ENCODE results near the gene NANP.
"Not testable (repeated sequence)": the region's sequence is repeated elsewhere in the genome, so short reads cannot be mapped to it uniquely, and the experiment has no call there.

NANP gene

DNA sequence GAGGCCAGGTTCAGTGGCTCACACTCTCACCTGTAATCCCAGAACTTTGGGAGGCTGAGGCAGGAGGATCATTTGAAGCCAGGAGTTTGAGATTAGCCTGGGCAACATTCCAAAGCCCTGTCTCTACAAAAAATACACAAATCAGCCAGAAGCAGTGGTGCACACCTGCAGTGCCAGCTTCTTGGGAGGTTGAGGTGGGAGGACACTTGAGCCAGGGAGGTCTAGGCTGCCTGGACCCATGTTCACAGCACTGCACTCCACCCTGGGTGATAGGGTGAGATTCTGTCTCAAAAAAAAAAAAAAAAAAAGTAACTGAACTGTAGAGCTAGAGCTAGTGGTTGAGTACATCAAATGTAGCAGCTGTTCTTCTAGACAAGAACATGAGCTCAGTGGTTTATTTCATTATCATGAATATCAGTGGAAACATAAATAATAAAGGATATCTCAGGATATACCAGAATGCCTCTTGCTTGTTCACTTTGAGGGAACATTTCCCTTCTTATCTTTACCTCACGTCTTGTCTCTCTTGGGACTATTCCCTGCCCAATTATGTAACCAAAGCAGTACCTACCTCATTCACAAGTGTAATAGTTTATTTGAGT is 17.6 kb downstream of the NANP start:
- H3K27me3 ChIP-seq (ENCODE audit: control insufficient read depth in 1 of 2, insufficient read depth in 2 of 2, low read length in 2 of 2) = no peaks in the 10 kb centered on the region
- no peak overlapping the region for H3K27ac ChIP-seq (ENCODE audit: low read length)
- H3K9ac ChIP-seq (ENCODE audit: low read length in 2 of 2) = no peak overlapping the region
- no peak overlapping the region for H3K4me3 ChIP-seq (ENCODE audit: low read length in 2 of 2)
- no peaks in the 10 kb centered on the region for H3K36me3 ChIP-seq (ENCODE audit: control insufficient read depth in 2 of 2, insufficient read depth in 2 of 2, low read length in 2 of 2)
- H3K4me1 ChIP-seq (ENCODE audit: control insufficient read depth, insufficient read depth, low read length) = no peaks in the 10 kb centered on the region
- H3K9me3 ChIP-seq (ENCODE audit: control insufficient read depth in 2 of 2, low read length in 2 of 2) = no peaks in the 10 kb centered on the region

DNA sequence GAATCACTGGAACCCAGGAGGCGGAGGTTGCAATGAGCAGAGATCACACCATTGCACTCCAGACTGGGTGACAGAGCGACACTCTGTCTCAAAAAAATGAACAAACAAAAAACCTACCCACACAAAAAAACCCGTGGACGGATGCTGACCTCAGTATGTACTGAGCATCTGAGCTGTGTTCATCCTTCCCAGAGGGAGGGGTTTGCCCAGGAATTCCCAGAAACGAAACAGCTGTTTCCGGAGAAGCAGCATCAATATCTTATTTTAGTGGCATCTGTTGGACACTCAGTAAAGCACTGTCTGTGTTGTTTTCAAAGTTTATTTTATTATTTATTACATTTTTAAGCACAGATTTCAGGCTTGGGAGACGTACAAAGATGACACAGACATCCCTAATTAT is 18.7 kb downstream of the NANP start:
- no peaks in the 10 kb centered on the region for H3K27me3 ChIP-seq (ENCODE audit: control insufficient read depth in 1 of 2, insufficient read depth in 2 of 2, low read length in 2 of 2)
- no peaks in the 10 kb centered on the region for H3K4me1 ChIP-seq (ENCODE audit: control insufficient read depth, insufficient read depth, low read length)
- no peaks in the 10 kb centered on the region for H3K36me3 ChIP-seq (ENCODE audit: control insufficient read depth in 2 of 2, insufficient read depth in 2 of 2, low read length in 2 of 2)
- no peaks in the 10 kb centered on the region for H3K9me3 ChIP-seq (ENCODE audit: control insufficient read depth in 2 of 2, low read length in 2 of 2)
- no peak overlapping the region for H3K4me3 ChIP-seq (ENCODE audit: low read length in 2 of 2)
- H3K27ac ChIP-seq (ENCODE audit: low read length) = no peak overlapping the region
- H3K9ac ChIP-seq (ENCODE audit: low read length in 2 of 2) = no peak overlapping the region

DNA sequence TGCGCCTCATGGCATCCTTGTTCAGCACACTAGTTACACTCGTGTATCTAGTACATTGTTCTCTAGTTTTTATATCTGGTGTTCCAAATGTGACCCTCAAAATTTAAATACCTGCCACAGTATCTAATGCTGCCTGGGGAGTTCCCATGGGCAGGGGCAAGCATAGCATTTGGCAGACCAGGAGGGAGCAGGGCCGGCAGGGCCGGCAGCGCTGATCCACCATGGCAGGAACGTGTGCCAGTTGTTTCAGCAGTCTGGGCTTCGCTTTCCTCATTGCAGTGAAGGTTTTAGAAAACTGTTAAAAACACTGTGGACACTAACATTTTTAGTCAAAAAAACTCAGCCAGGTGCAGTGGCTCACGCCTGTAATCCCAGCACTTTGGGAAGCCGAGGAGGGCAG is 19.2 kb downstream of the NANP start:
- Histone ChIP-seq H3K9ac (ENCODE audit: low read length in 2 of 2) (no peak overlapping the region), H3K27me3 (ENCODE audit: control insufficient read depth in 1 of 2, insufficient read depth in 2 of 2, low read length in 2 of 2) (no peaks in the 10 kb centered on the region), H3K27ac (ENCODE audit: low read length) (no peak overlapping the region), H3K4me1 (ENCODE audit: control insufficient read depth, insufficient read depth, low read length) (no peaks in the 10 kb centered on the region), H3K9me3 (ENCODE audit: control insufficient read depth in 2 of 2, low read length in 2 of 2) (no peaks in the 10 kb centered on the region), H3K36me3 (ENCODE audit: control insufficient read depth in 2 of 2, insufficient read depth in 2 of 2, low read length in 2 of 2) (no peaks in the 10 kb centered on the region), H3K4me3 (ENCODE audit: low read length in 2 of 2) (no peak overlapping the region)

DNA sequence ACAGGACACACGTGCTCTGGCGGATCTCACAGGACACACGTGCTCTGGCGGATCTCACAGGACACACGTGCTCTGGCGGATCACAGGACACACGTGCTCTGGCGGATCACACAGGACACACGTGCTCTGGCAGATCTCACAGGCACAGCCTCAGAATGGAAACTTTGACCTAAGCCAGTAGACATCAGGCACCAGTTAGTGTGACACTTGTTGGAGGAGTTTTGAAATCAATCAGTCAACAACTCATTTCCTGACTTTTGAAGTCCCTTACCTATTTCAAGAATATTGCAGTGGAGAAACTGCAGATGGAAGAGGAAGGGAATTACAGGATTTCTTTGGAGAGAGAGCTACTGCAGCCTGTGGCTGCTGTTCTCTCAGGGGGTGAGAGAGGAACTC is 20.9 kb downstream of the NANP start:
- H3K9me3 ChIP-seq (ENCODE audit: control insufficient read depth in 2 of 2, low read length in 2 of 2); H3K4me3 ChIP-seq (ENCODE audit: low read length in 2 of 2); H3K27ac ChIP-seq (ENCODE audit: low read length); H3K27me3 ChIP-seq (ENCODE audit: control insufficient read depth in 1 of 2, insufficient read depth in 2 of 2, low read length in 2 of 2); H3K36me3 ChIP-seq (ENCODE audit: control insufficient read depth in 2 of 2, insufficient read depth in 2 of 2, low read length in 2 of 2); H3K4me1 ChIP-seq (ENCODE audit: control insufficient read depth, insufficient read depth, low read length); H3K9ac ChIP-seq (ENCODE audit: low read length in 2 of 2): not testable (repeated sequence)

DNA sequence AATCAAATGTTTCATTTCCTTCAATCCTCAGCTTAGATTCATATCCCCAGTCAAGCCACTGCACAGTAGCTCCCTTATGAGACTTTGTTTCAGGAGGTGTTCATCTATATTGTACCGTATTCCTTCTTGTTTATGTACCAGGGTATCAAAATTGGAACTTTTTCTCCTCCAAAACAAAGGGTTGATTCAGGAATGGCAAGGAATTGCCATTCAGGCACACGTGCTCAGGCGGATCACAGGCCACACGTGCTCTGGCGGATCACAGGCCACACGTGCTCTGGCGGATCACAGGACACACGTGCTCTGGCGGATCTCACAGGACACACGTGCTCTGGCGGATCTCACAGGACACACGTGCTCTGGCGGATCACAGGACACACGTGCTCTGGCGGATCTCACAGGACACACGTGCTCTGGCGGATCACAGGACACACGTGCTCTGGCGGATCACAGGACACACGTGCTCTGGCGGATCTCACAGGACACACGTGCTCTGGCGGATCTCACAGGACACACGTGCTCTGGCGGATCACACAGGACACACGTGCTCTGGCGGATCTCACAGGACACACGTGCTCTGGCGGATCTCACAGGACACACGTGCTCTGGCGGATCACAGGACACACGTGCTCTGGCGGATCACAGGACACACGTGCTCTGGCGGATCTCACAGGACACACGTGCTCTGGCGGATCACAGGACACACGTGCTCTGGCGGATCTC is 21.5 kb downstream of the NANP start:
- H3K4me1 ChIP-seq (ENCODE audit: control insufficient read depth, insufficient read depth, low read length); H3K27ac ChIP-seq (ENCODE audit: low read length); H3K9me3 ChIP-seq (ENCODE audit: control insufficient read depth in 2 of 2, low read length in 2 of 2); H3K27me3 ChIP-seq (ENCODE audit: control insufficient read depth in 1 of 2, insufficient read depth in 2 of 2, low read length in 2 of 2); H3K4me3 ChIP-seq (ENCODE audit: low read length in 2 of 2); H3K9ac ChIP-seq (ENCODE audit: low read length in 2 of 2); H3K36me3 ChIP-seq (ENCODE audit: control insufficient read depth in 2 of 2, insufficient read depth in 2 of 2, low read length in 2 of 2): not testable (repeated sequence)

DNA sequence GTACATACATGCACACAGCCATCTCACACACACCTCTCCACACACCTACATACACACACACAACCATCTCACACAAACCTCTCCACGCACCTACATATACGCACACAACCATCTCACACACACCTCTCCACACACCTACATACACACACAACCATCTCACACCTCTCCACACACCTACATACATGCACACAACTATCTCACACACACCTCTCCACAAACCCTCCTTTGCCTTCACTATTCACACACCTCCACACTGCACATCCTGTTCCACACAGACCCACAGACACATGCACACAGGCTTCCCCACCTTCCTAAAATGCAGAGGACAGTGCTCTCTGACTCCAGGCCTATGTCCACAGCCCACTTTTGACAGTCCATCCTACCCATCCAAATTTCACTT is 22.2 kb downstream of the NANP start:
- Histone ChIP-seq H3K27me3 (ENCODE audit: control insufficient read depth in 1 of 2, insufficient read depth in 2 of 2, low read length in 2 of 2) (no peaks in the 10 kb centered on the region), H3K27ac (ENCODE audit: low read length) (no peak overlapping the region), H3K4me3 (ENCODE audit: low read length in 2 of 2) (no peak overlapping the region), H3K4me1 (ENCODE audit: control insufficient read depth, insufficient read depth, low read length) (no peaks in the 10 kb centered on the region), H3K36me3 (ENCODE audit: control insufficient read depth in 2 of 2, insufficient read depth in 2 of 2, low read length in 2 of 2) (no peaks in the 10 kb centered on the region), H3K9me3 (ENCODE audit: control insufficient read depth in 2 of 2, low read length in 2 of 2) (no peaks in the 10 kb centered on the region), H3K9ac (ENCODE audit: low read length in 2 of 2) (no peak overlapping the region)

DNA sequence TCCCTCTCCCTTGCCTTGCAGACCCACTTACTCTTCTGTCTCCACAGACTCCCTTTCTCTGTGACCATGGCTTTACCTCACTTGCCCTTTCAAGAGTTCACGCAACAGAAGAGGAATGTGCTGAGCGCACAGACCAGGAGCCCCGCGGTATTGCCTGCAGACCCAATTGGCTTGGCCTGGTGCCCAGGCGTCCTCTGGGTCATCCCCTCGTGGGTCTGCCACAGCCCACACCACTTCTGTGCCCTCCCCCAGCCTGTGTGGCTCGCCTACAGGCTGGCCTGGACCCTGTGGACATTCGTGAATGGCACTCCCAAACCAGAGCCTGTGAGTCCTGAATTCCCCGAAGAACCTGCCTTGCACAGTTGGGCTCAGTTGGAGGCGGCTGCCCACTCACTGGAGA is 23.2 kb downstream of the NANP start:
- Histone ChIP-seq H3K4me1 (ENCODE audit: control insufficient read depth, insufficient read depth, low read length) (no peaks in the 10 kb centered on the region), H3K9ac (ENCODE audit: low read length in 2 of 2) (no peak overlapping the region), H3K36me3 (ENCODE audit: control insufficient read depth in 2 of 2, insufficient read depth in 2 of 2, low read length in 2 of 2) (no peaks in the 10 kb centered on the region), H3K27ac (ENCODE audit: low read length) (no peak overlapping the region), H3K27me3 (ENCODE audit: control insufficient read depth in 1 of 2, insufficient read depth in 2 of 2, low read length in 2 of 2) (no peaks in the 10 kb centered on the region), H3K4me3 (ENCODE audit: low read length in 2 of 2) (no peak overlapping the region), H3K9me3 (ENCODE audit: control insufficient read depth in 2 of 2, low read length in 2 of 2) (no peaks in the 10 kb centered on the region)

DNA sequence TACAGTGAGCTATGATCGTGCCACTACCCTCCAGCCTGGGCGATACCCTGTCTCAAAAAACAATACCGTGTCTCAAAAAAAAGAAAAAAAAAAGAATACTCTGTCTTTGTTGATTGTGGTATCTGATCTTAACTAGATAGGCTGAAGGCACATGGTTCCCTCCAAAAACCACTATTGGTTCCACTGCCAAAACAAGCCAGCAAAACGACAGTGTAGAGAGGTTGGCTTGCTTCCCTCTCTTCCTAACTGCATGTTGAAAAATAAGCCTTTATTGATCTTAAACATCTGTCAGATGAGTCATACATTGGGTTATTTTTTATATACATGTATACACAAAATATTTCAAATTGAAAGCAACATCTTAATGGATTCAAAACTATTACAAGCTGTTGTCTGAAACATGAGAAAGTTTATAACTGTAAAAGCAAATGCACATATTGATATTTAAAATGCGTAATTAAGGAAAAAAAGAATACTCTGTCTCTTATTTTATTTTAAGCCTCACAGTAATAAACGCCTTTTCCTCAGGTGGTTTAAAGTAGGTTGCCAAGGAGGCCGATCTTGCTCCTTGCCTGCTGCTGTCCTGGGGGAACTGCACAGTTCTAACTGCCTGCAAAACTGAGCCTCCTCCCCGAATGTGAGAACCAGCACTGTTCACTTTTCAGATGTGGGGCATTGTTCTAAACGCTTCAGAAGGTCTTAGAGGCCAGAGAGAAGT is 31.5 kb downstream of the NANP start:
- Histone ChIP-seq H3K9me3 (ENCODE audit: control insufficient read depth in 2 of 2, low read length in 2 of 2) (no peaks in the 10 kb centered on the region), H3K4me1 (ENCODE audit: control insufficient read depth, insufficient read depth, low read length) (no peaks in the 10 kb centered on the region), H3K4me3 (ENCODE audit: low read length in 2 of 2) (no peak overlapping the region), H3K36me3 (ENCODE audit: control insufficient read depth in 2 of 2, insufficient read depth in 2 of 2, low read length in 2 of 2) (no peaks in the 10 kb centered on the region), H3K27ac (ENCODE audit: low read length) (no peak overlapping the region), H3K27me3 (ENCODE audit: control insufficient read depth in 1 of 2, insufficient read depth in 2 of 2, low read length in 2 of 2) (no peaks in the 10 kb centered on the region), H3K9ac (ENCODE audit: low read length in 2 of 2) (no peak overlapping the region)

DNA sequence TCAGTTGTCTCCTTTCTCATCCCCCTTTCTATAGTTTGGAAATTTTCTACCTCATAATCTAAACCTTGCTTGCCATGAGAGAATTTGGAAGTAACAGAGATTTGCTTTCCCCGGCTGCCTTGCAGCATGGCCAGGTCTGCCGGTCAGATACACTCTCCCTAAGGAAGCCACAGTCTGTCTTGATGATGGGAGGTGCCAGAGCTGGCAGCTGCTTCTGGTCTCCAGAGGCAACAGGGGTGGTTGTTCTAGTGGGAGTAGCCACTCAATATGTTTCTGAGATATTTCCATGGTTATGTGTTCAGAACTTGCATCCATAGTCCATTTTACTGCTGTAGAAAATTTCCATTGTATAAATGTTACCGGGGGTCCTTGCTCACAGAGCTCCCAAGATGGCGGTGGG is 33.0 kb downstream of the NANP start:
- not testable (repeated sequence) for H3K4me3 ChIP-seq (ENCODE audit: low read length in 2 of 2); H3K9ac ChIP-seq (ENCODE audit: low read length in 2 of 2); H3K36me3 ChIP-seq (ENCODE audit: control insufficient read depth in 2 of 2, insufficient read depth in 2 of 2, low read length in 2 of 2); H3K27me3 ChIP-seq (ENCODE audit: control insufficient read depth in 1 of 2, insufficient read depth in 2 of 2, low read length in 2 of 2); H3K9me3 ChIP-seq (ENCODE audit: control insufficient read depth in 2 of 2, low read length in 2 of 2); H3K27ac ChIP-seq (ENCODE audit: low read length); H3K4me1 ChIP-seq (ENCODE audit: control insufficient read depth, insufficient read depth, low read length)

DNA sequence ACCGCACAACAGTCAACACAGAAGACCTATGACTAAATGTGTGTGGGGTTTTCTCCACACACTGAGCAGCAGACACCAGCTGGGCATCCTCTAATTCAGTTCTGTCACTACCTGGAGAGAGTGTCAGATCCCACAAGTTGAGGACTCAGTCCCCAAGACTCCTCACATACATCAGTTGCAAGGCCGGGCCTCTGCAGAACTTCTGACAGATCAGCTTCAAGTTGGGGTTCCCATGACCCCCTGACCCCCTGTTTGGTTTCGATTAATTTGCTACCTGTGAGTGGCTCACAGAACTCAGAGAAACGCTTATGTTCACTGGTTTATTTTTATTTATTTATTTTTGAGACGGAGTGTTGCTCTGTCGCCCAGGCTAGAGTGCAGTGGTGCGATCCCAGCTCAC is 35.3 kb downstream of the NANP start:
- Histone ChIP-seq H3K27me3 (ENCODE audit: control insufficient read depth in 1 of 2, insufficient read depth in 2 of 2, low read length in 2 of 2) (no peaks in the 10 kb centered on the region), H3K36me3 (ENCODE audit: control insufficient read depth in 2 of 2, insufficient read depth in 2 of 2, low read length in 2 of 2) (no peaks in the 10 kb centered on the region), H3K9me3 (ENCODE audit: control insufficient read depth in 2 of 2, low read length in 2 of 2) (no peaks in the 10 kb centered on the region), H3K27ac (ENCODE audit: low read length) (no peak overlapping the region), H3K4me1 (ENCODE audit: control insufficient read depth, insufficient read depth, low read length) (peaks cover 6% of the 10 kb centered on the region), H3K9ac (ENCODE audit: low read length in 2 of 2) (no peak overlapping the region), H3K4me3 (ENCODE audit: low read length in 2 of 2) (no peak overlapping the region)

DNA sequence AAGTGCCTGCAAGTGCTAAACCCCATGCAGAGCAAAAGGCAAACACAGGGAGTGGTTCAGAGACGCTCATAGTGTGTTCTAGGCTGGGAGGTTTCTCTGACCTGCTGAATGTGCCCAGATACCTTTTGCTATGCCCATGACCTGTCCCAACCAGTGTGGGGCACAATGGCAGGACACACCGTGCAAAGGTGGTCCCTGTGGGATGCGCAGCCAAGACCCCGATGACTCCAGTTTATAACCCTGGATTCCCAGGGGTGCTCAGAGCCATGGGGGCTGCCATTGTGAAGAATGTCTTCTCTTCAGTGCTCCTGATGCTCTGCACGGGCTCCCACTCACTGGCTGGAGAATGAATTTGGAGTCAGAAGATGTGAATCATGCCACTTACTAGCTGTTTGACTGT is 36.3 kb downstream of the NANP start:
- H3K27me3 ChIP-seq (ENCODE audit: control insufficient read depth in 1 of 2, insufficient read depth in 2 of 2, low read length in 2 of 2) = no peaks in the 10 kb centered on the region
- H3K9ac ChIP-seq (ENCODE audit: low read length in 2 of 2) = no peak overlapping the region
- no peak overlapping the region for H3K27ac ChIP-seq (ENCODE audit: low read length)
- no peaks in the 10 kb centered on the region for H3K36me3 ChIP-seq (ENCODE audit: control insufficient read depth in 2 of 2, insufficient read depth in 2 of 2, low read length in 2 of 2)
- H3K9me3 ChIP-seq (ENCODE audit: control insufficient read depth in 2 of 2, low read length in 2 of 2) = no peaks in the 10 kb centered on the region
- peaks cover 6% of the 10 kb centered on the region for H3K4me1 ChIP-seq (ENCODE audit: control insufficient read depth, insufficient read depth, low read length)
- no peak overlapping the region for H3K4me3 ChIP-seq (ENCODE audit: low read length in 2 of 2)
